Measurements from ENCODE around the gene BIRC7.

Gene BIRC7

GRCh38 chr20:63287697-63288580 lies 52.2 kb downstream of the BIRC7 start:
- Histone ChIP-seq H3K9me3 (ENCODE audit: control insufficient read depth, low read length) (no peaks in the 10 kb centered on the region), H3K4me1 (ENCODE audit: control insufficient read depth, insufficient read depth, low read length) (peaks cover 8% of the 10 kb centered on the region), H3K4me3 (ENCODE audit: low read length) (no peak overlapping the region), H3K36me3 (ENCODE audit: control insufficient read depth, insufficient read depth, low read length, severe bottlenecking) (peaks cover 38% of the 10 kb centered on the region), H3K27me3 (replicated peaks; ENCODE audit: control insufficient read depth, insufficient read depth, low read length) (no peaks in the 10 kb centered on the region), H3K9ac (ENCODE audit: low read length) (no peak overlapping the region)
- DNase-seq (ENCODE audit: low read depth): no peak

GRCh38 chr20:63288581-63289251 lies 53.0 kb downstream of the BIRC7 start:
- no peak overlapping the region for H3K9ac ChIP-seq (ENCODE audit: low read length)
- no peaks in the 10 kb centered on the region for H3K9me3 ChIP-seq (ENCODE audit: control insufficient read depth, low read length)
- H3K4me3 ChIP-seq (ENCODE audit: low read length): no peak overlapping the region
- peaks cover 8% of the 10 kb centered on the region for H3K4me1 ChIP-seq (ENCODE audit: control insufficient read depth, insufficient read depth, low read length)
- no peaks in the 10 kb centered on the region for H3K27me3 ChIP-seq (replicated peaks; ENCODE audit: control insufficient read depth, insufficient read depth, low read length)
- peaks cover 30% of the 10 kb centered on the region for H3K36me3 ChIP-seq (ENCODE audit: control insufficient read depth, insufficient read depth, low read length, severe bottlenecking)
- no peak for DNase-seq (ENCODE audit: low read depth)

GRCh38 chr20:63289311-63290135 lies 53.8 kb downstream of the BIRC7 start:
- Histone ChIP-seq H3K4me3 (ENCODE audit: low read length) (no peak overlapping the region), H3K27me3 (replicated peaks; ENCODE audit: control insufficient read depth, insufficient read depth, low read length) (peaks cover 2% of the 10 kb centered on the region), H3K36me3 (ENCODE audit: control insufficient read depth, insufficient read depth, low read length, severe bottlenecking) (peaks cover 29% of the 10 kb centered on the region), H3K4me1 (ENCODE audit: control insufficient read depth, insufficient read depth, low read length) (peaks cover 8% of the 10 kb centered on the region), H3K9ac (ENCODE audit: low read length) (no peak overlapping the region), H3K9me3 (ENCODE audit: control insufficient read depth, low read length) (no peaks in the 10 kb centered on the region)
- no peak for DNase-seq (ENCODE audit: low read depth)

Data from adipocyte (in vitro differentiated cells).